ENCODE data around the gene SLC66A1. TPM values are rescaled to one million over a fixed set of nuclear protein-coding genes. Genes with fewer than 3 reads are reported as not detected.
A peak's percentile ranks its signal among the peaks of the same experiment; 100 is the strongest.

SLC66A1 gene
- total and polyA plus RNA-seq, 9 of the 15 experiments (the other 6 are each of a cell fraction or from before 2014, with no cell fraction given), result 1.2 to 40.8 (median 18.6) TPM

DNA sequence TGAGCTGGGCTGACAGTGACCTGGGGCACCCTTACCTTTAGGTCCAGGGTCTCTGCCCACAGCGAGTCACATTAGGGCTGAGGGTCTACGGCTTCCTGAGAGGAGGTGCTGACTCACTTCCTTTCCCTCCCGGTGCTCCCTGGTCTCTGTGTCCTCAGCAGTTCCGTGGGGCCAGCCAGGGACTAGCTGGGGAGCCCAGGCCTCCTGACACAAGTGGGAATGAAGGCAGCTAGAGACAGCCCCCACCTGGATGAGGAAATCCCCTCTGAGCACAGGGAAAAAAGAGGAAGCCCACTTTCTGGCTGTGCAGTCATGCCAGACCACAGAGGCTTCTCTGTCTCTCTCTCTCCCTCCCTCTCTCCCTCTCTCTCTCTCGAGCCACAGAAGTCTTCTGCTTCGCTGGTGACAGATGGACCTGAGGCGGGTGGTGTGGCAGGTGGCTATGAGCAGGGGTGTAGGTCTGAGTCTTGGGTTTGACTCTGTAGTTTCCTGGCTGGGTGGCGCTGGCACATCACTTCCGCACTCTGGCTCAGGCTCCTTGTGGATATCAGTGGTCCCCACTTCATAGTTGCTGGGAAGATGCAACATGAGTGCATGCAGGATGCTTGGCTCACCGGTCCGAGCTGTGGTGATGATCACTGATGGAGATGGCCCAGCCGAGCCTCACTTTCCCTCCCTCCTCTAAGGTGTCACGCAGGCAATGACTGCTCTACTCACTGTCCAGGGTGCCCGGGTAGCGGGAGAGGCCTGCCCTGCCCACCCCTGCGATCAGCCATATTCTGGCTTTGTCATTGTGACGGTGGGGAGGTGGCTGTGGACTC is 3.5 kb downstream of the SLC66A1 start (continued):
- TF ChIP-seq, protein P1, sequence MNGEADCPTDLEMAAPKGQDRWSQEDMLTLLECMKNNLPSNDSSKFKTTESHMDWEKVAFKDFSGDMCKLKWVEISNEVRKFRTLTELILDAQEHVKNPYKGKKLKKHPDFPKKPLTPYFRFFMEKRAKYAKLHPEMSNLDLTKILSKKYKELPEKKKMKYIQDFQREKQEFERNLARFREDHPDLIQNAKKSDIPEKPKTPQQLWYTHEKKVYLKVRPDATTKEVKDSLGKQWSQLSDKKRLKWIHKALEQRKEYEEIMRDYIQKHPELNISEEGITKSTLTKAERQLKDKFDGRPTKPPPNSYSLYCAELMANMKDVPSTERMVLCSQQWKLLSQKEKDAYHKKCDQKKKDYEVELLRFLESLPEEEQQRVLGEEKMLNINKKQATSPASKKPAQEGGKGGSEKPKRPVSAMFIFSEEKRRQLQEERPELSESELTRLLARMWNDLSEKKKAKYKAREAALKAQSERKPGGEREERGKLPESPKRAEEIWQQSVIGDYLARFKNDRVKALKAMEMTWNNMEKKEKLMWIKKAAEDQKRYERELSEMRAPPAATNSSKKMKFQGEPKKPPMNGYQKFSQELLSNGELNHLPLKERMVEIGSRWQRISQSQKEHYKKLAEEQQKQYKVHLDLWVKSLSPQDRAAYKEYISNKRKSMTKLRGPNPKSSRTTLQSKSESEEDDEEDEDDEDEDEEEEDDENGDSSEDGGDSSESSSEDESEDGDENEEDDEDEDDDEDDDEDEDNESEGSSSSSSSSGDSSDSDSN (IDR thresholded peaks at IDR 0.05; ENCODE audit: borderline replicate concordance in 1 of 2, low read depth in 2 of 2, low read length in 2 of 2), result 0 out of 4 replicates have a peak, but pooled peaks of 1 of the 2 experiments have one; percentile 68
- TF ChIP-seq MAFG (tag; conservative IDR thresholded peaks at IDR 0.05) (peak; percentile 43; the same call in 1 of the 2 replicates), NFE2 (IDR thresholded peaks at IDR 0.05; ENCODE audit: low read depth) (peak; percentile 90), ZBTB7A (IDR thresholded peaks at IDR 0.05; ENCODE audit: borderline replicate concordance, control insufficient read depth, low read depth, low read length) (peak; percentile 60; the same call in 1 of the 2 replicates), FOXK1 (CRISPR knock-in tag; IDR thresholded peaks at IDR 0.05; ENCODE audit: borderline replicate concordance) (0 out of 2 replicates have a peak, but pooled peaks have one; percentile 61), DPF2 (IDR thresholded peaks at IDR 0.05) (peak; percentile 58; the same call in 1 of the 2 replicates), GATAD2A (IDR thresholded peaks at IDR 0.05) (no peak), CREM (IDR thresholded peaks at IDR 0.05; ENCODE audit: low read depth) (peak; percentile 44; the same call in 1 of the 2 replicates), SMAD4 (CRISPR knock-in tag; conservative IDR thresholded peaks at IDR 0.05) (peak; percentile 40; the same call in 1 of the 2 replicates), GABPB1 (CRISPR knock-in tag; IDR thresholded peaks at IDR 0.05) (0 out of 2 replicates have a peak, but pooled peaks have one; percentile 30), NR2C2 (CRISPR knock-in tag; IDR thresholded peaks at IDR 0.05) (no peak), NR2C2 (tag; IDR thresholded peaks at IDR 0.05) (peak; percentile 49; the same call in 1 of the 2 replicates), JUND (IDR thresholded peaks at IDR 0.05; ENCODE audit: borderline replicate concordance, low read depth, low read length) (peak; percentile 76; the same call in 1 of the 2 replicates), JUND (tag; IDR thresholded peaks at IDR 0.05; ENCODE audit: borderline replicate concordance, low read depth, low read length) (peak; percentile 68; the same call in 2 of the 3 replicates), GTF2F1 (IDR thresholded peaks at IDR 0.05; ENCODE audit: low read depth, low read length) (no peak), CBX1 (IDR thresholded peaks at IDR 0.05; ENCODE audit: low read depth) (no peak), POLR2AphosphoS5 (IDR thresholded peaks at IDR 0.05; ENCODE audit: control insufficient read depth, insufficient read depth, low read depth, low read length) (peak; percentile 27; the same call in 1 of the 2 replicates), CXXC5 (CRISPR knock-in tag; IDR thresholded peaks at IDR 0.05) (no peak)
- TF ChIP-seq, protein P2, sequence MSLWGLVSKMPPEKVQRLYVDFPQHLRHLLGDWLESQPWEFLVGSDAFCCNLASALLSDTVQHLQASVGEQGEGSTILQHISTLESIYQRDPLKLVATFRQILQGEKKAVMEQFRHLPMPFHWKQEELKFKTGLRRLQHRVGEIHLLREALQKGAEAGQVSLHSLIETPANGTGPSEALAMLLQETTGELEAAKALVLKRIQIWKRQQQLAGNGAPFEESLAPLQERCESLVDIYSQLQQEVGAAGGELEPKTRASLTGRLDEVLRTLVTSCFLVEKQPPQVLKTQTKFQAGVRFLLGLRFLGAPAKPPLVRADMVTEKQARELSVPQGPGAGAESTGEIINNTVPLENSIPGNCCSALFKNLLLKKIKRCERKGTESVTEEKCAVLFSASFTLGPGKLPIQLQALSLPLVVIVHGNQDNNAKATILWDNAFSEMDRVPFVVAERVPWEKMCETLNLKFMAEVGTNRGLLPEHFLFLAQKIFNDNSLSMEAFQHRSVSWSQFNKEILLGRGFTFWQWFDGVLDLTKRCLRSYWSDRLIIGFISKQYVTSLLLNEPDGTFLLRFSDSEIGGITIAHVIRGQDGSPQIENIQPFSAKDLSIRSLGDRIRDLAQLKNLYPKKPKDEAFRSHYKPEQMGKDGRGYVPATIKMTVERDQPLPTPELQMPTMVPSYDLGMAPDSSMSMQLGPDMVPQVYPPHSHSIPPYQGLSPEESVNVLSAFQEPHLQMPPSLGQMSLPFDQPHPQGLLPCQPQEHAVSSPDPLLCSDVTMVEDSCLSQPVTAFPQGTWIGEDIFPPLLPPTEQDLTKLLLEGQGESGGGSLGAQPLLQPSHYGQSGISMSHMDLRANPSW (CRISPR knock-in tag; IDR thresholded peaks at IDR 0.05), result no peak
- TF ChIP-seq, protein P3, sequence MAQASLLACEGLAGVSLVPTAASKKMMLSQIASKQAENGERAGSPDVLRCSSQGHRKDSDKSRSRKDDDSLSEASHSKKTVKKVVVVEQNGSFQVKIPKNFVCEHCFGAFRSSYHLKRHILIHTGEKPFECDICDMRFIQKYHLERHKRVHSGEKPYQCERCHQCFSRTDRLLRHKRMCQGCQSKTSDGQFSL (CRISPR knock-in tag; IDR thresholded peaks at IDR 0.05), result 0 out of 2 replicates have a peak, but pooled peaks have one; percentile 31
- TF ChIP-seq, protein P3 (tag; IDR thresholded peaks at IDR 0.05), result no peak

Data from K562 (cell line).